Activated CD4-positive, alpha-beta T cell treated with anti-CD3 and anti-CD28 coated beads, Interleukin-10, Interleukin-2, amounts not matched to agents 100 ng/mL and 50 ng/mL, durations not matched to agents 16 hours and 8 hours (primary cell): Measurements from ENCODE around the gene ANKRD1.
"Not testable (repeated sequence)": the region's sequence is repeated elsewhere in the genome, so short reads cannot be mapped to it uniquely, and the experiment has no call there.

Experiments
- DNase-seq: peaks from one replicate; pipeline ENCODE4 v3.0.0-alpha.2; 2020

Gene ANKRD1

DNA sequence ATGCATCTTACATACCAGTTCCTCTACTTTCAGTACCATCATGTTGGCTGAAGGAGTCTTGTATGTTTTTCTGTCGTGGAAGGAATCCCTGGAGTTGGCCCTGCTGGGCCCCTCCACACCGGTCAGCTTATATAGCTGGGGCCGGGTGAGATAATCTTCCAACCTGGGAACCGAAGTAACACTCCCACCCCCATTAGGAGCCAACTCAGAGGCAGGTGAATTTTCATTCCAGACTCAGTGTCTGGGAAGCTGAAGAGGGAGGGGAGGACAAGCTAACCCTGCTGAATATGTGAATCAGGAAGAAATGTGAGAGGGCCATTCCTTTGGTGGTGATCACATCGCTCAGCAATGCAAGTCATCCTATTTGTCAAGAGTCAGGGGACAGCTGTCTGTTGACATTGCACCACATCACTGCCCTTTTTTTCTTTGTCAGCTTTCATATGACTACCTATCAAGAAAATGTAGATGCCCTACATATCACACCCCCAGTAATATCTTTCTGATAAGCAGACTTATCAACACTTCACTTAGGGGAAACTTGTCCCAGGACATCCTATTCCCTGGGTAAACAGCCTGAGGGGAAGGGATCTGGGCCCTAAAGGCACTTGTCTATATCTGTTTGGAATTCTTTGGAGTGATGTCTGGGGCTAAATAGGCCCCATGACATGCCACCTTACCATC is at the start of gene ANKRD1:
Gene ANKRD1 (minus strand): TSS at position 102 of the 681 bp plus-strand sequence. CDS start 60 bp downstream, at position 42.
- DNase-seq, result no peak

GRCh38 chr10:90969947-90970673 is 49.2 kb upstream of the ANKRD1 start:
- DNase-seq, result peak; percentile 7

DNA sequence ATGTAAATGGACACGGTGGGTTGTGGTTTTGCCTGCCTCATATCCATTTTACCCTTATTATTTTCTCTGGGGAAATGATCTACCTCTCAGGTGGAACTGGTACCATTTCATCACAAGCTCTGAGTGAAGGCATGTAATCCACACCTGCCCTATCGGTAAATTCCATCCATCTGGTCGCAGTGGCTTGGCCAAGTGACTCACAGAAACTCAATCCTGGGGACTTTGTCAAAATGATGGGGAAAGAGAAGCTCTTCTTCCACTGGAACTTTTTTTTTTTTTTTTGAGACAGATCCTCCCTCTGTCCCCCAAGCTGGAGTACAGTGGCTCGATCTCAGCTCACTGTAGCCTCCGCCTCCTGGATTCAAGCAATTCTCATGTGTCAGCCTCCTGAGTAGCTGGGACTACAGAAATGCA is 48.2 kb upstream of the ANKRD1 start:
- no peak for DNase-seq

DNA sequence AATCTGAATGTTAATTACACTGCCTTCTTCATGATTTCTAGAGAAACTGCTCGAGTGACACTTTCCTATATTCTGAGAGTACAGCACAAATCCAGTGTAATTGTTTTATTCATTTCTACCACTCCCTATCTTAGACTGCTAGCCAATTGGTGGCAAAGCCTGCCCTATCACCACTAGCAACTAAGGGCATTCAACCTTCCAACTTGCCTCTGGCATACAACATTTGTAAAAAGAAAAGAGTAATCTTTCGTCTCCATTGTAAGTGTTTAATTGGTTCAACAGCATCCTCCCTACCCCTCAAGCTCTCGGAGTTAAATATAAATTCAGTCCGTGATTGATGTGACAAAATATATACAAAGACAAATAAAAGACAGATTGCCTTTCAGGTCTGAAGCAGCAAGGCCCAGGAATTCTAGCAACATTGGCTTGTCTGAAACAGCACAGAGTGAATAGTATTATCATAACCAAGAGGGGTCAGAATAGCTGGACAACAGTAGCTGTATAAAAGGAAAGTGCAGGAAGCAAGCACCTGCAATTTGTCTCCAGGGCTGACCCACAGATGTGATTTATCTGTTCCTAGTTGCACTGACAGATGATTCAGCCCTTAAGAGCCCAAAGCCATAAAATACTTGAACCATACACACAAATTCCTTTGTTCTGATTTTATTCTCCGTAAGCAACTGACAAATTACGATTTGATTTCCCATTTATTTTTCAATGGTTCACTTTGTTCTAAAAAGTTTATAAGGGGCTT is 47.6 kb upstream of the ANKRD1 start:
- no peak for DNase-seq

DNA sequence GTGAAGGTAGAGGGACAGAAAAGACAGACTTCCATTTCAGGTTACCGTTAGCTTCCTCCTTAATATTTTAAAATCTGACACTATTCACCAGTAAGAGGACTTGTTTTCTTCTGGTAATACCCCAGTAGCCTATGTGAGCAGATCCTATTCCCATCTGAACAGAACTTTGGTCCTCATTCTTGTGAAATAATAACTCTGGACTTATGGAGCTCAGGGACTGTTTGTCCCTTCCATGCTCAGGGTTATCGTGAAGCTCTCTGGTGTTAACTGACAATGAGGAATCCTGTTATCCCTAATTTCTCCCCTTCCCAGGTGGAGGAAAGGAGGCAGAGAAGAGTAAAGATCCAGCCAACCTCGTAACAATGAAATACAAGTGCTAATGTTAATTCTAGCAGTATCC is 47.0 kb upstream of the ANKRD1 start:
- no peak for DNase-seq

DNA sequence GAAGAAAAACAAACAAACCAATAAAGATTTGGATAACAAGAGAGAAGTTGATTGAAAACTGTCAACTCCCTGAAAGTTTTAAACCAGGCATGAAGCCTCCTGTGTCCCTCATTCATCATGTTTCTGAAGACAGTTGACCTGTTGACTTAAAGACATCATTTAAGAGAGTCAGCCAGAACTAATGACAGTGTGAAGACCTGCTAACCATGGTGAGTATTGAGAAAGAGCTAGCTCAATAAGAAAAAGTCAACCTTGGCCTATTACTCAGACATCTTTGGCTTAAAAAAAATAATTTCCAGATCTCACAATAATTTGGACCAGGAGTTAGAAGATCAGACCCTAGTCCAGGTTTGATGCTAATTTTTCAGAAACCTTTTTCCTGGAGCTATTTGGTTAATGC is 45.3 kb upstream of the ANKRD1 start:
- DNase-seq, result no peak

DNA sequence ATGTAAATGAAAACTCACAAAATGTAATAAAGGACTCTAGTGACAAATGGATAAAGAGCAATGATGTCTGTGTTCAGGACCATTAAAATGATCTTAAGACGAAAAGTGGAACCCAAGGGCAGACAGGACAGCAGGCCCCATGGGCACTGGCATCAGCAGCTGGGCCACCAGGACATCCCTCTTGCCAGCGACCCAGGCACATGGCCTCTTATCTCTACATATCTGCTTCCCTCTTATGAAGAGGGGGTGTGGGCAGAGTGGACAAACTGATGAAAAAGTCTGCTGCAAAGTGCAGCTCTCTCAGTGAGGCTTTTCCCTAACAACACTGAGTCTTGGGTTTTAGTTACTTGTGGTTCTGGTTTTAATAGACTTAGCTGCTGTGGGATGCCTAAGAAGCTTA is 44.8 kb upstream of the ANKRD1 start:
- no peak for DNase-seq

DNA sequence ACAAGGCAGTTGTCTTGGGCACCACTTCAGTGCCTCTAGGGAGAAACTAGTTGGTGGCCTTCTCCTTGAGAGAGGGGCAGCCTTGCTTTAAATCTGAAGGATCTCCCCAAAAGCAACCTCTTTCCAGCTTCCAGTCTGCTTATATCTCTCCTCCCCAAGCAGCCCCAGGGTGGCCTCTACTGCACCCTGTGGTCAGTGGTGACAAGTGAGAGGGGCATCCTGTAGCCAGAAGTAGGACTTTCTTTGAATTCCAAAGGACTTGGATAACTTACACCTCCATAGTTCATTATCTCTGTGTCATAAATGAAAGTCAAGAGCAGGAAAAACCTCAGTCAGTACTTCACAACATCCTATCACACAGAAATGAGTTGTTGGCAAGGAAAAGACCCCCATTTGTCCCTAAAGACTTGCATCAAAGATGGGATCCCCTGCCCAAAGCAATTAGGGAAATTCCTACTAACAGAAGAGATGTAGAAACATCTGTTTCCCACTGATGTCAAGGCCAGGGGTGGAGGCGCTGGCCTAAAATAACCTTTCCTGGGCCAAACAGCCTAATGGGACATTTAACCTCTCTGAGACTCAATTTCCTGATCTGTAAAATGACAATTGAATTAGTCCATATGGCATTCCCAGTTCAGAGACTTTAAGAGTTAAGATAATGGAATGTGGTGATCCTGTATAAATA is 44.0 kb upstream of the ANKRD1 start:
- no peak for DNase-seq

GRCh38 chr10:90963331-90963730 is 42.4 kb upstream of the ANKRD1 start:
- no peak for DNase-seq

- DNase-seq, result peak; percentile 33
Measured at GRCh38 chr10:90960355-90960814, 39.5 kb upstream of the ANKRD1 start.

DNA sequence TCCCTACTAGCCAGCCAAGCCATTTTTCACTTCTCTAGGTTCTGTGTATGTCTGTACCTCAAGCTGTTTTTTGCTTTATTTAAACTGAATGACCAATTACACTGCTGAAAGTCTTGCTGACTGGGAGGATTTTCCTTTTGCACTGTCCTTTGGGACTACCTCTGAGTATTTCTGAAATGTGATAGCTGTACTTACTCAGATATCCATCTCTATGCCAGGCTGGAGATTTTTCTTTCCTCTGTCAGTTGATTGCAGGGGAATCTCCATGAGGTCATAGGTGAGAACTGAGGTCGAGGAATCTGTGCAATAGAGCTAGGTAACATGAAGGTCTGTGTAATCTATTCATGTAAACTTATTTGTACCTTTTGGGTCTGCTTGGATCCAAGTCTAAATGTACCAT is 38.9 kb upstream of the ANKRD1 start:
- no peak for DNase-seq

GRCh38 chr10:90958781-90959180 is 37.9 kb upstream of the ANKRD1 start:
- no peak for DNase-seq

GRCh38 chr10:90947030-90947960 is 26.4 kb upstream of the ANKRD1 start:
- peak; percentile 46 for DNase-seq

- DNase-seq, result peak; percentile 2
Measured at GRCh38 chr10:90945491-90946070, 24.7 kb upstream of the ANKRD1 start.

DNA sequence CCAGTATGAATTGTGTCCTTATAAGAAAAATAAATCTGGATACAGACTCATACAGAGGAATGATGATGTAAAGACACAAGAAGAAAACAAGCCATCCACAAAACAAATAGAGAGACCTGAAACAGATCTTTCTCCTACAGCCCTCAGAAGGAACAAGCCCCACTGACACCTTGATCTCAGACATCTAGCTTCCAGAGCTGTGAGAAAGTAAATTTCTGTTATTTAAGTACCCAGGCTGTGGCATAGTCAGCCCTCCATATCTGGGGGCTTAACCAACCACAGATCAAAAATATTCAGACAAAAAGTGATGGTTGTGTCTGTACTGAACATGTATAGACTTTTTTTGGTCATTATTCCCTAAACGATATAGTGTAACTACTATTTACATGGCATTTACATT is 23.9 kb upstream of the ANKRD1 start:
- no peak for DNase-seq

GRCh38 chr10:90942980-90943379 is 22.1 kb upstream of the ANKRD1 start:
- not testable (repeated sequence) for DNase-seq

DNA sequence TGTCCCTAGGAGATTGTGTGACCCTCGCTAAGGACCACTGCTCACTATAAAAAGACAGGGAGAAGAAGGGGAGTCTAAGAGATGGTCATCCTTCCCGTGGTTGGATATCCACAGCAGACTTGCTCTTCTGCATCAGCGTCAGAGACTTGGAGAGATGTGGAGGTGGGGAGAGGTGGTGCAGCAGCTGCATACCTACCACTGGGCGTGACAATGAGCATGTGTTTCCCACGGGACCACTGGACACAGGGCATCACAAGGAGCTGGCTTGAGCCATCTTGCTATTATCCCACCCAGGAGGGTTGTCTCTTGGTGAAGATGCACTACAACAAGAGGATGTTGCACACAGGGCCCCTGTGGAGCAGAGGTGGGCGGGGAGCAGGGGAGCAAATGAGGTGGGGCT is 18.8 kb upstream of the ANKRD1 start:
- no peak for DNase-seq

DNA sequence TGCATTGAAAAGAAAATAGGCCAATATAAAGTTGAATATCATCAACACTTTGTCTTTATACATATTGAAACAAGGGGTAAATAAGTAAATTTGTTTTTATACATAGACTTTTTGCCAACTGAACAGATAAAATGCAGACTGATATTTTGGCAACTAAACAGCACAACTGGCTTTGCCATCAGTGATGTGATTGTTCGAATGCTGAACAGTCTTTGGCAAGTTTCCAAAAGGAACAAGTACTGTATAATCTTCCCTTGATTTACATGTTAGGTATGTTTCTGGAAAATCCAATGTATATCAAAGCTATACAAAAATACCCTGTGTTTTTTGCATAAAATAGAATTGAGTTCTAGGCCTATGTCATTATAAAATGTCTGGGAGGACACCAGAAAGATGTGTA is 18.2 kb upstream of the ANKRD1 start:
- DNase-seq, result no peak

GRCh38 chr10:90937645-90938258 is 16.9 kb upstream of the ANKRD1 start:
- no peak for DNase-seq

DNA sequence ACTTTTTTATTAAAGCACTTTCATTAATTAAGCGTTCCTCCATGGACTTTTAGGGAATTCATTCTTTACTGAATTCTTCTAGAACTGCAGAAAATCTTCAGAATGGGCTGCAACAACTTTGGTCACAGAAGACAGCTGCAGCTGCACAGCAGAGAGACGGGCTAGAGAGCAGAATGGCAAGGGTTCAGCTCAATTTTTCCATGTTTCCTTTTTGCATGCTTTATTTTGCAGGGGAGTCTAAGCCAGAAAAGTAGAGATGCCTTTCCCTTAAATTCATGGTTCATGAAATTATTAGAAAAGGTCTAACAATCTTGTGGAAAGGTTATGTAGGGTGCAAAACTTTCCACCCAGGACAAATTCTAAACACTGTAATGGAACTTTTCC is 15.4 kb upstream of the ANKRD1 start:
- no peak for DNase-seq
